Stimulated activated CD8-positive, alpha-beta memory T cell treated with anti-CD3 and anti-CD28 coated beads, Interleukin-15, amount 100 ng/mL, for 4 hours (primary cell): ENCODE measurements around the gene SPINK5.

ENCODE experiments used
- DNase-seq, 2 donors: peaks; one replicate each; pipeline ENCODE4 v3.0.0-alpha.2; 2020; ENCODE audit warnings: low read depth in 2 of 2

The SPINK5 gene

GRCh38 chr5:148177207-148177606, 113.4 kb downstream of the SPINK5 start:
- no peak for DNase-seq

GRCh38 chr5:148179234-148179824, 115.5 kb downstream of the SPINK5 start:
- DNase-seq, result no peak

GRCh38 chr5:148186248-148187003, 122.6 kb downstream of the SPINK5 start:
- no peak for DNase-seq
